OCI-LY3 (cell line): ENCODE measurements around the gene TAF4.

Experiments
- CTCF ChIP-seq: fragments of 200-600, 300-600 bp; sonication (generic); IDR thresholded peaks from 2 replicates; pipeline ENCODE4 v1.5.1; 2014; ENCODE audit warnings: antibody characterized with exemption, low read length, low read depth
- EZH2phosphoT487 ChIP-seq: fragments of 200-600 bp; shearing (Covaris generic); IDR thresholded peaks from 2 replicates; pipeline ENCODE4 v1.6.1; 2018; ENCODE audit warnings: antibody characterized with exemption, mixed run types, low read depth

GRCh38 chr20:61949363-61949713, 116.3 kb downstream of the TAF4 start:
- TF ChIP-seq CTCF (no peak), EZH2phosphoT487 (no peak)
